Keratinocyte (primary cell): ENCODE results near the gene MCM10.

ENCODE experiments used
- EZH2 ChIP-seq: IDR thresholded peaks from one replicate; pipeline ENCODE4 v1.6.1; 2012; ENCODE audit warnings: inconsistent platforms, mild to moderate bottlenecking, low read length, moderate library complexity
- TF ChIP-seq, protein P1 (sequence below), 3 experiments: IDR thresholded peaks in 1 of 3; conservative IDR thresholded peaks in 1 of 3; optimal IDR thresholded peaks in 1 of 3; 2 replicates in 2 of 3; 3 replicates in 1 of 3; pipeline versions ENCODE3 to v1.5.1; 2011; ENCODE audit warnings: low read length in 3 of 3, mild to moderate bottlenecking in 3 of 3, moderate library complexity in 2 of 3, control low read depth in 1 of 3, inconsistent platforms in 1 of 3; ENCODE audit not compliant: insufficient read depth in 2 of 3; ENCODE audit errors: extremely low read depth in 1 of 3

- TF ChIP-seq, protein P1, sequence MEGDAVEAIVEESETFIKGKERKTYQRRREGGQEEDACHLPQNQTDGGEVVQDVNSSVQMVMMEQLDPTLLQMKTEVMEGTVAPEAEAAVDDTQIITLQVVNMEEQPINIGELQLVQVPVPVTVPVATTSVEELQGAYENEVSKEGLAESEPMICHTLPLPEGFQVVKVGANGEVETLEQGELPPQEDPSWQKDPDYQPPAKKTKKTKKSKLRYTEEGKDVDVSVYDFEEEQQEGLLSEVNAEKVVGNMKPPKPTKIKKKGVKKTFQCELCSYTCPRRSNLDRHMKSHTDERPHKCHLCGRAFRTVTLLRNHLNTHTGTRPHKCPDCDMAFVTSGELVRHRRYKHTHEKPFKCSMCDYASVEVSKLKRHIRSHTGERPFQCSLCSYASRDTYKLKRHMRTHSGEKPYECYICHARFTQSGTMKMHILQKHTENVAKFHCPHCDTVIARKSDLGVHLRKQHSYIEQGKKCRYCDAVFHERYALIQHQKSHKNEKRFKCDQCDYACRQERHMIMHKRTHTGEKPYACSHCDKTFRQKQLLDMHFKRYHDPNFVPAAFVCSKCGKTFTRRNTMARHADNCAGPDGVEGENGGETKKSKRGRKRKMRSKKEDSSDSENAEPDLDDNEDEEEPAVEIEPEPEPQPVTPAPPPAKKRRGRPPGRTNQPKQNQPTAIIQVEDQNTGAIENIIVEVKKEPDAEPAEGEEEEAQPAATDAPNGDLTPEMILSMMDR (optimal IDR thresholded peaks at IDR 0.05 in 1 of 3, IDR thresholded peaks at IDR 0.05 in 1 of 3, conservative IDR thresholded peaks at IDR 0.05 in 1 of 3; ENCODE audit: extremely low read depth in 1 of 3, insufficient read depth in 2 of 3, low read length in 3 of 3): no peak
- no peak for TF ChIP-seq EZH2
These were observed 44.7 kb downstream of the MCM10 start for GRCh38 chr10:13206091-13206490.
